T-helper 9 cell (primary cell): ENCODE data around the gene HPS3.
"Not testable (repeated sequence)": the region's sequence is repeated elsewhere in the genome, so short reads cannot be mapped to it uniquely, and the experiment has no call there.

Experiments used
- DNase-seq: peaks from one replicate; pipeline ENCODE4 v3.0.0-alpha.2; 2020
- total RNA-seq, 2 donors: gene quantifications; one replicate each; lab custom pipeline; 2026; lab: John Stamatoyannopoulos, UW

Gene HPS3, protein sequence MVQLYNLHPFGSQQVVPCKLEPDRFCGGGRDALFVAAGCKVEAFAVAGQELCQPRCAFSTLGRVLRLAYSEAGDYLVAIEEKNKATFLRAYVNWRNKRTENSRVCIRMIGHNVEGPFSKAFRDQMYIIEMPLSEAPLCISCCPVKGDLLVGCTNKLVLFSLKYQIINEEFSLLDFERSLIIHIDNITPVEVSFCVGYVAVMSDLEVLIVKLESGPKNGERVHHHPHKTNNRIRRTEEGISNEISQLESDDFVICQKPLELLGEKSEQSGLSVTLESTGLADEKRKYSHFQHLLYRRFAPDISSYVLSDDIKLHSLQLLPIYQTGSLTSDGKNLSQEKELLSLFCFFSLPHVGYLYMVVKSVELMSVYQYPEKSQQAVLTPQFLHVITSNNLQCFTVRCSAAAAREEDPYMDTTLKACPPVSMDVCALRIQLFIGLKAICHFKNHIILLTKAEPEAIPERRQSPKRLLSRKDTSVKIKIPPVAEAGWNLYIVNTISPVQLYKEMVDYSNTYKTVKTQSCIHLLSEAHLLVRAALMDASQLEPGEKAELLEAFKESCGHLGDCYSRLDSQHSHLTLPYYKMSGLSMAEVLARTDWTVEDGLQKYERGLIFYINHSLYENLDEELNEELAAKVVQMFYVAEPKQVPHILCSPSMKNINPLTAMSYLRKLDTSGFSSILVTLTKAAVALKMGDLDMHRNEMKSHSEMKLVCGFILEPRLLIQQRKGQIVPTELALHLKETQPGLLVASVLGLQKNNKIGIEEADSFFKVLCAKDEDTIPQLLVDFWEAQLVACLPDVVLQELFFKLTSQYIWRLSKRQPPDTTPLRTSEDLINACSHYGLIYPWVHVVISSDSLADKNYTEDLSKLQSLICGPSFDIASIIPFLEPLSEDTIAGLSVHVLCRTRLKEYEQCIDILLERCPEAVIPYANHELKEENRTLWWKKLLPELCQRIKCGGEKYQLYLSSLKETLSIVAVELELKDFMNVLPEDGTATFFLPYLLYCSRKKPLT
- total RNA-seq = 30.2 to 65.6 reads per million in 2 donors

DNA sequence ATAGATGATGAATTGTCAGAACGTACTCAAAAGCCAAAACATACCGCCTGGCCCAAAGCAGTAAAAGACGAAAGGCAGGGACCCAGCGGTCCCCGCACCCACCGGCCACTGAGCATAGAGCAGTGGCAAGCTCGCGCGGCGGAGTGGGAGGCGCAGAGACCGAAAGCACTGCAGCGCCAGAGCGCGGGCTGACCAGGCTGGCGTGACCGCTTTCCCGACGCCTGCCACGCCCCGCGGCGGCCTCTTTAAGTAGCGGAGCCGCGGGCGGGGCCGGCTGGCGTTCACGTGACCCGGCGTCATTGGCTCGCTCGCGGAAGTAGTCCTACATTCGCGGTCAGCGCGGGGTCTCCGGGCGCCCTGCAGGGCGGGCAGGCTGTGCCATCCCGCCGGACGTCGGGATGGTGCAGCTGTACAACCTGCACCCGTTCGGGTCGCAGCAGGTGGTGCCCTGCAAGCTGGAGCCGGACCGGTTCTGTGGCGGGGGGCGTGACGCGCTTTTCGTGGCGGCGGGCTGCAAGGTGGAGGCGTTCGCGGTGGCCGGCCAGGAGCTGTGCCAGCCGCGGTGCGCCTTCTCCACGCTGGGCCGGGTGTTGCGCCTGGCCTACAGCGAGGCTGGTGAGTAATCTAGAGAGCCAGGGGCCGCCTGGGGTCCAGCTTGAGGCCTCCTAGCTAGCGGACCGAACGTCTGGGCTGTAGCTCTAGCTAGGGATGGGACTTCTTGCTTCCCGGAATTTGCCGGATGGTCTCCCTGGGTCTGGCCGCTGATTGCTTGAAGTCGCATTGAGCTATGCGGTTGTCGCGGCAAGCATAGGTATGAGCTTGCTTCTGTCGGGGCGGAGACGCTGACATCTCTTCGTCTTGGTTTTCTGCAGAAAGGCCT, at the start of gene HPS3:
Gene HPS3 (plus strand): TSS at position 313 of the 880 bp plus-strand sequence. CDS start 86 bp downstream, at position 399.
- peak; percentile 79 for DNase-seq

DNA sequence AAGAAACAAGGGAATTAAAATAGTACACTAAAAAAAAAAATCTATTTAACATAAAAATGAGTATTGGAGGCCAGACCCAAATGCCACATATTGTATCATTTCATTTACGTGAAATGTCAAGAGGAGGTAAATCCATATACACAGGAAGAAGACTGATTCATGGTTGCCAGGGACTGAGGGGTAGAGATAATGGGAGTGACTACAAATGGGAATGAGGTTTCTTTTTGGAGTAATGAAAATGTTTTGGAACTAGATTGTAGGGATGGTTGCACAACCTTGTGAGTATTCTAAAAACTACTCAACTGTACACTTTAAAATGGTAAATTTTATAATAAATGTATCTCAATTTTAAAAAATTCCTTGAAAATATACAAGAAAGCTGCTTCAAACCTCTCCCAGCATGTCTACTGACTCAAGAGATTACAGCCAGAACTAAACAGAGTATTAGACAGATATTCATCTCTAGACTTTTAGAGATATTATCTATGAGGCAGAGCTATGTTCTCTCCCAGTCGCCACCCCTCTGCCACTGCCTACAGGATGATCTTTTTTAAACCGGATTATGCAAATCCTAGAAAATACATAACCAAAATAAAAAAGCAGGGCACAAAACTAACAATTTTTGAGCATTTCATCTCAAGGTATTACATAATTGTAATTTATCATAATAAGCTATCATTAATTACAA, 49.3 kb upstream of the HPS3 start:
- DNase-seq = no peak

DNA sequence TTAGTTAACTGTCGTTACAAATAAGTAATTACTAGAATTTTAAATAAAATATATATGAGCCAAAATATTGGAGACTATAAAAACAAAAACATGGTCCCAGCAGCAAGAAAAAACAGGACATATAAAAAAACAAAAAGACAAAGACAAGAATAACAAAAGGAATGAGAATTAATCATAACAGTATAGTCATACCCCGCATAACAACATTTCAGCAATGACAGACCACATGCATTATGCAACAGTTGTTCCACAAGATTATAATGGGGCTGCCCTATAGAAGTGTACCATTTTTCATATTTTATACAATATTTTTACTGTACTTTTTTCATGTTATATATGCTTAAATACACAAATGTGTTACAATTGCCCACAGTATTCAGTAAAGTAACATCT, 48.7 kb upstream of the HPS3 start:
- no peak for DNase-seq

DNA sequence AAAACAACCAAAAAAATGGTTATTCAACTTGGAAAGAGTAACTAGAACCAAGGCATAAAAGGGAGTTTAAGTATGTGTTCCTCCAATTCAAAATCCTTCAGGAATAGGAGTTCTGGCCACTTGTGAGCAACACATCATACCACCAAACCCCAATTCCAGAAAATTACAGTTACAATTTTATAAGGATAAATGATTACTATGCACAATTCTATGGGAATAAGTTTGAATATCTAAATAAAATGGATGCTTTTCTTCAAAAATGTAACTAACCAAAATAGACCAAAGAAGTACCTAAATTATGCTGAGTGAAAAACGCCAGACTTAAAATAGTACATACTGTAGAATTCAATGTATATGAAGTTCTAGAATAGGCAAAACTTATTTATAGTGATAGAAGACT, 47.7 kb upstream of the HPS3 start:
- DNase-seq = no peak

DNA sequence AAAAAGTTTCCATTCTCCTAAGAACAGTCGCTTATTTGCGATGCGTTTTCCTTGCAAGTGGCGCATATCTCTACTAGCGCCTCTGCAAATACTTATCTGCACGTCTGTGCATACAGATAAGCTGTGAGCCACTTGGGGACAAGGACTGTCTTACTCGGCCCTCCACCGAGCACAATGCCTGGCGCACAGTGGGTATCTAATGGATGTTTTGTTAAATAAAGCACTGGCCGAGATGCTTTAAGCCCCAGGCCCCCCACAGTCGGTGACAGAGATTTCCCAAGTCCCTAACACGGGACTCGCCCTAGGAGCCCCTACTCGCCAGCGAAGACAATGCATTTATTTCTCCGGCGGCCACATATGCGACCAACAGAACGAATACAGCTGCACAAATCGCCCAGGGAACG, 43.6 kb upstream of the HPS3 start:
- DNase-seq = peak; percentile 6

DNA sequence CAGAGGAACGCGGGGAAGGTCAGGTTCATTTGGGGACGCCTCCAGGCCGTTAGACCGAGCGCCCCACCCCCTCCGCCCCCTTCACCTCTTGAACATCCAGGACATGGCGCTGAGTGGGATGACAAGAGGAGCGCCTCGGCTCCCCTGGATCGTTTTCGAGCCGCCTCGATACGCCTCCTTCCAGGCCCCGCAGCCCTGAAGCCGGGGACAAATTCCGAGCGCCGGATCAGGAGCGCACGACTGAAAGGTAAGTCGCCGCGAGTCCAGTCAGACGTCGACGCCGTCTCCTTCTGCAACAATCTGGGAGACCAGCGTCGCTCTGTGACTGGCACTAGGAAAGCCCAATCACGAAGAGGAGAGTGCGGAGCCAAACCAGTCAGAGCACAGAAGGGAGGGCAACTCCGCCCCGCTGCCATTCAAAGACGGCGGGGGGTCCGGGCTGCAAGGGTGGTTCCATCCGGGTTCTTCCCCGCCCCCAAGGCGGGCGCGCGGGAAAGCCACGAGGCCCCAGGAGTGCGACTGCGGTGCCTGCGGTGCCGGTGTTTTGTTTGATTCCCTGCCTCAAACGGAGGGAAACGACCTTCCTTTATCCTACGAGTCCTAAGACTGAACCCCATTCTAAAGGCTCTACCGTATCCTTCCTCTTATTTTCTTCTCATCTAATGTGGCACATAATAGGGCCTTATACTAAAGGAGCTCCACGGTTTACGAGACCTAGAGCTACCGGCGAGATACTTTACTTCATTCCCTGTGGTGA, 43.0 kb upstream of the HPS3 start, which contains the start of gene HLTF:
Gene HLTF (minus strand): TSS at position 302 of the 757 bp plus-strand sequence. CDS start 197 bp downstream, at position 105.
- DNase-seq = peak; percentile 87

DNA sequence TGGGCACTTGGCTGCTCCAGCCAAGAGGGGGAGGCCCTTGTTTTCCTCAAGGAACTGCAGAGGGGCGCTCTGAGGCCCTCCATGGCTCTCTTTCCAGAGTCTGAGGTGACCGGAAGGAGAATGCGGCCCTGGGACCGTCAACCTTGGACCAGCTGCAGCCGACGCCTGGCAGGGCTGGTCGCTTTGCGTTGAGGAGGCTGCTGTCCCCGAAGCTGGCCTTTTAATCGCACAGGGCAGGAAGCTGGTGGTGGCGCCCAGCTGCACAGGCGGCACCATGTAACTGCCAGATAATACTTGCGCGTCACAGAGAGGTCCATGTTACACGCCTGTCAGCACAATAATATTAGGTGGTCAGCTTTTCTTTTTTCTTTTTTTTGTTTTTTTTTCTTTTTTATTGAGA, 42.2 kb upstream of the HPS3 start:
- DNase-seq = no peak

DNA sequence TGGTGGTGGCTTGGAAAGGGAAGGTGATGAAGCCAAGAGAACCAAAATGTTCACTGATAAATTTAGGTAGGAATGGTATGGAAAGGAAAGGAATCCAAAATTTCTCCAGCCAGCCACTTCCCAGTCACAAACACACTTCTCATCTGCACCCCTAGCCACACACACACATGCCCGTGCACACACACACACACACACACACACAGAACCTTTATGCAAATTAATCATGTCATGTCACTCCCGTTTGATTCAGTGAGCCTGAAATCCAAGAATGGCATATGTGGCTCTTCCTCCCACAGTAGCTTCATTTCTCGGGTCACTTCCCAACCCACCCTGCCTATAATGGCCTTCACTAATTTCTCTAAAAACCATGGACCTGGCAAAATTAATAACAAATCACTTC, 40.0 kb upstream of the HPS3 start:
- DNase-seq = no peak

DNA sequence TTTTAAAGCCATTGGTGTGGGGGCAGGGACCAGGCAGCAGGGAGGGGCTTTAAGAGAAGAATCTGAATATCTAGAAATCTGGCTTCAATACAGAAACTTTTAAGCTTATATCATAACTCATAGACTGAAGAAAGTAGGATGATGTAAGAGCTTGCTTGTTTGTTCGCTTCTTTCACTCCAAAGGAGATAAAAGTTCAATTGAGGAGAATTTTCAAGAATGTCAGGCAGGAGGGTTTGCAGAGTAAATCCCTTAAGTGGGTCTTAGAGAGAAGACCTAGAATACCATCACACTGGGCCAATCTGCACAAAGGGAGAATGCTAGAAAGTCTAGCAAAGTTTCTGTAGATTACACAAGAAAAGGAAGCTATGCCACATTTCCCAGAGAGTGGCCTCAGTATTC, 39.0 kb upstream of the HPS3 start:
- no peak for DNase-seq

DNA sequence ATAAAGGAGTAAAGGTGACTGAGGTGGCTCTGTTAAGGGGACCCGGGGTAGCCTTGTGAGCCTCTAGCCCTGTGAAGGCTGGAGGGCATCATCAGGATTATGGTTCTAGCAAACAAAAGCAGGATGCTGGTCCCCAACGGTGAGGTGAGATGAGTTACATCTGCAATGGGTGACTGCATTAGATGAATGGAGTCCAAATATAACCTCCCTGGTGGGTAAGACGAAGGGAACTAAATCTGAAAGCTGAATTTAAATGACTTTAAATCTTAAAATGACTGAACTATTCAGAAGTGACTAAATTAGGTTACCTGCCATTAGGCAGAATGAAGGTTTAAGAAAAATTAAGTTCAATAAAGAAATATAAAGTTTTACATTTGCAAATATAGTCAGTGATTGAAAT, 38.5 kb upstream of the HPS3 start:
- no peak for DNase-seq

DNA sequence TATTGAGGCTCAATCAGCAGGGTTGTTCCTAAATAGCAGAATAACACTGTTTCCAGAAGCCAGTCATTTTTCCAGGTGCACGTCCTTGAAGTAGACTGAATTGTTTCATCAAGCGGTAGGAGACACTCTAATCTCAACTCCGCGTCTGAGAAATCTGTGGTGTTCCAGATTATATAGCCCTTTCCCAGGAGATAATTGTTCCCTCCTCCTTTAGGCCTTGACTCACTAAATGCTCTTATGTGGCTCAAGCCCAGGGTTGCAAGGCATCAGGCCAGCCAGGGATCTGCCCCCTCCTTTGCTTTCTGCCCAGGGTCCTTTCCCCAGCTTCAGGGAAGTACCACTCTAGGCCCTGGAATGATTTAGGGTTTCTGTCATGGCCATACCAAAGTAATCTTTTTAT, 37.5 kb upstream of the HPS3 start:
- no peak for DNase-seq

DNA sequence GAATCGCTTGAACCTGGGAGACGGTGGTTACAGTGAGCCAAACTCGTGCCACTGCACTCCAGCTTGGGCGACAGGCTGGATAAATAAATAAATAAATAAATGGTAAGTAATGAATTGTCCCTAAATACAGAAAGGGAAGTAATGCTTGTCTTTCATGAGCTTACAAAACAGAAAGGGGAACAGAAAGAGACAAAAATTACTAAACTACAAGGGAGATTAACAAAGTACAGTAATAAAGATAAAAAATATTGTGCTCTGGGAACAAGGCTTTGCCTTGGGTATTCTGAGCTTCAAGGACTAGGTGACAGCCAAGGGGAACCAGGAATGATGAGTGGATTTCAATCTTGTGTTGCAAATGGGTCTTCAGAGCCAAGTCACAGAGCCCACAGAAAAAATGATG, 34.0 kb upstream of the HPS3 start:
- no peak for DNase-seq

DNA sequence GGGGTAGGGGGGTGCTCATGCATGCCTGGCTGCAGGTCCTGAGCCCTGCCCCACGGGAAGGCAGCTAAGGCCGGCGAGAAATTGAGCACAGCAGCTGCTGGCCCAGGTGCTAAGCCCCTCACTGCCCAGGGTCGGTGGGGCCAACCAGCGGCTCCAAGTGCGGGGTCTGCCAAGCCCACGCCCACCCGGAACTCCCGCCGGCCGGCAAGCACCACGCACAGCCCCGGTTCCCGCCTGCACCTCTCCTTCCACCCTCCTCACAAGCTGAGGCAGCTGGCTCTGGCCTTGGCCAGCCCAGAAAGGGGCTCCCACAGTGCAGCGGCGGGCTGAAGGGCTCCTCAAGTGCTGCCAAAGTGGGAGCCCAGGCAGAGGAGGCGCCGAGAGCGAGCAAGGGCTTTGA, 31.5 kb upstream of the HPS3 start:
- DNase-seq = not testable (repeated sequence)

DNA sequence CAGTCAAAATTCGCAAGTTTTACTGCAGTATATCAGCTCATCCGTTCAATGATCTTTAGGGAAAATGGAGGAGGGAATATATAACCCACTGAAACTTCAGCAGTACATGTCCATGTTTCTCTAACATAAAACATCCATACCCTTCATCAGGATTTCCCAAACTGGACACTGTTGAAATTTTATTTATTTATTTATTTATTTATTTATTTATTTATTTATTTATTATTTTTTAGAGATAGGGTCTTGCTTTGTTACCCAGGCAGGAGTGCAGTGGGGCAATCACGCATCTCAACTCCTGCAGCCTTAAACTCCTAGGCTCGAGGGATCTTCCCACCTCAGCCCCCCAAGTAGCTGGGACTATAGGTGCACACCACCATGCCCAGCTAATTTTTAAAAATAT, 28.3 kb upstream of the HPS3 start:
- DNase-seq = no peak

DNA sequence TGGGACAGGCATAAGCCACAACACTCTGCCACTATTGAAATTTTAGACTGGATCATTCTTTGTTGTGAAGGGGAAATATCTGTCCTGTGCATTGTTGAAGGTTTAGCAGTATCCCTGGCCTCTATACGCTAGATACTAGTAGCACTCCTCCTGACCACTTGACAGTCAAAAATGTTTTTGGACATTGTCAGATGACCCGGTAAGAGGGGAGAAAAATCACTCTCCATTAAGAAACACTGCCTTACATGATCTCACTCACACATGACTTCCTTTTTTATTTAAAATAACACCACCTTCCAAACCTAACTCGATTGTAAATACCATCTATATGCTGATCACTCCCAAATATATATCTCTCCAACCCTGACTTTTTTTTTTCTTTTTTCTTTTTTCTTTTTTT, 27.8 kb upstream of the HPS3 start:
- no peak for DNase-seq

DNA sequence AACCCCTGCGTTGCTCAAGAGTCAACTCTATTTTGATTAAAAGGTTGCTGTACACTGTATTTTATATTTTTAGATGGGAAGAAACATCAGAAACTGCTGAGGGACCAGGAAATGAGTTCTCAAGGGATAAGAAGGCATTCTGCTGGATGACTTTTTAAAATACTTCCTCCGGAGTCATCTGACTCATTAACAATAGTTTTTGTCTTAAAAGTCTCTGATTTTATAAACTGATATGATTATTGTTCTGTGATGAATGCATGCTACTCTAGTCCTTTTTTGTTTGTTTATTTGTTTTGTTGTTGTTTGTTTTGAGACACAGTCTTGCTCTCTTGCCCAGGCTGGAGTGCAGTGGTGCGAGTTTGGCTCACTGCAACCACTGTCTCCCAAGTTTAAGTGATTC, 25.0 kb upstream of the HPS3 start:
- DNase-seq = no peak

DNA sequence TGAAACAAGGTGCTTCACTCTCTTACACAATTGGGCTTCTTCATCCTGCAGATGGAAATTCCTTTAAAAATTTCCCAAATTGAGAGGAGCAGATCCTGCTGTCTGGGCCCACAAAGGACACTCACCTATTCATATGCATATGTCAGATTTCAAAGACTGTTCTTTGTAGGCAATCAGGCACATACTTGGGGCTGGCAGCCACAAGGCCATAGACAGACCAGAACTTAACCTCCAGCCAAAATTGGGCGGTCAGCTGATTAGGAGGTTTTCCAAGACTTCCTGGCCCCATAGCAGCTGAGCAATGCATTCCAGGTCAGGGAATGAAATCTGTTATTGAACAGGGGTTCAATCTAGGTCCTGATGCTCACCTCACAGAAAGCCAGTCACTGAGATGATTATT, 15.0 kb upstream of the HPS3 start:
- DNase-seq = no peak

DNA sequence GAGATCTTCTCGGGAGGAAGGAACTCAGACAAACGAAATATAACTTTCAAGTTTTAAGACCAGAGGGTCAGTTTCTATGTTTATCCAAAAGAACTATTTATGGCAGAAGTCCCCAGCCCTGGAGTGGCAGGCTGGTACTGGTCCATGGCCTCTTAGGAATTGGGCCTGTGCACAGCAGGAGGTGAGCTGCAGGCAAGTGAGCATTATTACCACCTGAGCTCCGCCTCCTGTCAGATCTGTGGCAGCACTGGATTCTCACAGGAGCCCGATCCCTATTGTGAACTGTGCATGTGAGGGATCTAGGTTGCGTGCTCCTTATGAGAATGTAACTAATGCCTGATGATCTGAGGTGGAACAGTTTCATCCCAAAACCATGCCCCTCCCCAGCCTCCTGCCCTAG, 14.3 kb upstream of the HPS3 start:
- no peak for DNase-seq

DNA sequence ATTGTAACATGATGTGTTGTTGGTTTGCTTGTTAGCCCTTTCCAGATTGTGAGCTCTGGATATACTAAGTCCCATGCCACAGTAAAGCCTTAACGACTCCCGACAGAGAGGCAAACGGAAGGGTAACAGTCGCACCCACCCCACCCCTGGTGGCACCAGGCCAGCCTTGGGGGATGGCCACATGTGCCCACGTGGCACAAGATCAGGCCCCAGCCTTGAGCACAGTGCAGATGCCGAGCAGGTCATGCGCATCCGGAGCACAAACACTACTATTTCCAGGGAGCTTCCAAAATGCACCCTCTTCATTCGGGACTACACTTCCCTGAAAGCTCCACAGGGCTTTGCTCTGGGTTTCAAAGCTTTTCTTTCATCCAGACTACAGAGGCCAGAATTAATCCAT, 10.7 kb upstream of the HPS3 start:
- DNase-seq = no peak

DNA sequence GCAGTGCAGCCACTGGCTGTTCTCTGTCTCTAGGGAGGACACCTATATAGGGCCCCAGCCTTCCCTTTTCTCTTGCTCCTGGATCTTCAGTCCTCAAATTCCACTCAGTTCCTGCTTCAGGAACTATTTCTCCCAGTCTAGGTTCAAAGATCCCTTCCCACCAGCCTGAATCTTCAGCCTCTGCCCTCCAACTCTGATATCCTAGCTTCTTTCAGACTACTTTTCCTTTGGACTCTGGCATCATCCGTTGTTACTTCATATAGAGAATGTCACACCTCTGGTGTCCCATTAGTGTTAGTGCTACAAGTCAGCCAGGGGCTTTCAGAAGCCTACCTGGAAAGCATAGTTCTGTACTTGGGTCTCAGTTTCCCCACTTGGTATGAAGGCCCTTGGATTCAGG, 10.0 kb upstream of the HPS3 start:
- no peak for DNase-seq
